GM13976 (cell line): Measurements from ENCODE around the gene CDCA4.

Experiments used
- DNase-seq: peaks from one replicate; pipeline ENCODE4 v3.0.0; 2012; ENCODE audit warnings: low spot score
- in situ Hi-C: fragments of 300-500 bp; cut with MboI; formaldehyde crosslinking; loops from one replicate; pipeline ENCODE4 v1.12.0; 2022; ENCODE audit warnings: low sequenced_read_pairs, mixed read lengths, inconsistent platforms; ENCODE audit not compliant: unreplicated experiment
- TF ChIP-seq, protein P1 (sequence below): IDR thresholded peaks from 2 replicates; pipeline ENCODE4 v1.5.1; 2012; ENCODE audit warnings: borderline replicate concordance, mild to moderate bottlenecking; ENCODE audit not compliant: insufficient read depth; ENCODE audit errors: extremely low read depth, missing control alignments, control extremely low read depth

Gene CDCA4

DNA sequence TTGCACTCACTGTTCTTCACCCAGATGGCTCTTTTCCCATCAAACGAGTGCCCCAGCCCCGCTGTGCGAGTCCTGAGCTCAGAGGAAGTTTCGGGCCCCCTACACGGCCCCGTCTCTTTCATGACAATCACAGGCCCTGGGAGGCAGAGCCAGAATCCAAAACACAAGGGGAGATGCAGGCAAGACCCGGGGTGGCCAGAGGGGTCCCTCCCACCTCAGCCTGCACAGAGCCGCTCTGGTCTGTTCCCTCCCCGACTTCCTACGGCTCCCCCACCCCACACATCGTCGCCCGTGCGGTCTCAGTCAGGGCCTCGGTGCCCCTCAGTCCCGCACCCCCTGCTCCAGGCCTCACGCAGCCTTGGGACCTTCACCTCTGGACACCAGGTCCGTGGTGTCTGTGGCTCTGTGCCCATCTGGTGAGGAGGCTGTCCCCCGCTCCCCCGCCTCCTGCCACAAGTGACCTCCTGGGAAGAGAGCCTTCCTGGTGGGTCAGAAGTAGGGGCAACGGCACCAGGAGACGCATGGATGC lies 35.5 kb upstream of the CDCA4 start:
- in situ Hi-C loops: no loop called here
- no peak for DNase-seq
- TF ChIP-seq, protein P1, sequence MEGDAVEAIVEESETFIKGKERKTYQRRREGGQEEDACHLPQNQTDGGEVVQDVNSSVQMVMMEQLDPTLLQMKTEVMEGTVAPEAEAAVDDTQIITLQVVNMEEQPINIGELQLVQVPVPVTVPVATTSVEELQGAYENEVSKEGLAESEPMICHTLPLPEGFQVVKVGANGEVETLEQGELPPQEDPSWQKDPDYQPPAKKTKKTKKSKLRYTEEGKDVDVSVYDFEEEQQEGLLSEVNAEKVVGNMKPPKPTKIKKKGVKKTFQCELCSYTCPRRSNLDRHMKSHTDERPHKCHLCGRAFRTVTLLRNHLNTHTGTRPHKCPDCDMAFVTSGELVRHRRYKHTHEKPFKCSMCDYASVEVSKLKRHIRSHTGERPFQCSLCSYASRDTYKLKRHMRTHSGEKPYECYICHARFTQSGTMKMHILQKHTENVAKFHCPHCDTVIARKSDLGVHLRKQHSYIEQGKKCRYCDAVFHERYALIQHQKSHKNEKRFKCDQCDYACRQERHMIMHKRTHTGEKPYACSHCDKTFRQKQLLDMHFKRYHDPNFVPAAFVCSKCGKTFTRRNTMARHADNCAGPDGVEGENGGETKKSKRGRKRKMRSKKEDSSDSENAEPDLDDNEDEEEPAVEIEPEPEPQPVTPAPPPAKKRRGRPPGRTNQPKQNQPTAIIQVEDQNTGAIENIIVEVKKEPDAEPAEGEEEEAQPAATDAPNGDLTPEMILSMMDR: no peak

DNA sequence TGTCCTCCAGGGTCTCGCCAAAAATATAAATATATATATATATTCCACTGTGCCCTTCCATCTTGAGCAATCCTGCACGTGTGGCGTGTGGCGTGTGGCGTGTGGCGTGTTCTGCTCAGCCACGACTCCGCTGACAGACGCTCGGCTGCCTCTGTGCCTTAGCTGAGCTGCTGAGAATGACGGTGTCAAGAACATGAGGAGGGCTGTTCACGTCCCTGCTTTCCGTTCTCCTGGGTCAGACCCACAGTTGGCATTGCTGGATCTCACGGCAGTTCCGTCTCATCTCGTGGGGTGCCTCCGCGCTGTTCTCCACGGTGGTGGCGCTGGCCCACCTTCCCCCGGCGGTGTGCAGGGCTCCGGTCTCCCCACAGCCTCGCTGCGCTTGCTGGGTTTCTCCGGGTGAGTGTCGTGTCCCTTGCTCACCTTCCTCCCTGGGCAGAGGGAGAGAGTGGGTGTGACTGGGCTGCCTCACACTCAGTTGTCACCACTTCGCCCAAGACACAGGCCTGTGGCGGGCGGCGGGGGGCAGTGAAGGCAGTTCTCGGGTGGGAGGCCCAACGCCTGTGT lies 34.9 kb upstream of the CDCA4 start:
- no peak for DNase-seq
- in situ Hi-C loops: no loop called here
- TF ChIP-seq, protein P1: no peak

DNA sequence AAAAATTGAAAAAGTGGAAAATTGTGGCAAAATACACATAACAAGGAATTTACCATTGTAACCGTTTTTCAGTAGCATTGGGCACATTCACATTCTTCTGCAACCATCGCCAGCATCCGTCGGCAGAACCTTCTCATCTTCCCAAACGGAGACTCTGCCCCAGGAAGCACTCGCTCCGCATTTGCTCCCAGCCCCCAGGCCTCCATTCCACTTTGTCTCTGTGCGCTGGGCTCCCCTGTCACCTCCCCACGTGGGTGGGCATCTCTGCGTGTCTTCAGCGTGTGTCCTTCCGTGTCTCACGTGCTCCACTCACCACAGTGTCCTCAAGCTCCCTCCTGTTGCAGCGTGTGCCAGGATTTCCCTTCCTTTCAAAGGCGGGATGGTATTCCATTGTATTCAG lies 34.5 kb upstream of the CDCA4 start:
- in situ Hi-C loops: no loop called here
- no peak for DNase-seq
- TF ChIP-seq, protein P1: no peak

DNA sequence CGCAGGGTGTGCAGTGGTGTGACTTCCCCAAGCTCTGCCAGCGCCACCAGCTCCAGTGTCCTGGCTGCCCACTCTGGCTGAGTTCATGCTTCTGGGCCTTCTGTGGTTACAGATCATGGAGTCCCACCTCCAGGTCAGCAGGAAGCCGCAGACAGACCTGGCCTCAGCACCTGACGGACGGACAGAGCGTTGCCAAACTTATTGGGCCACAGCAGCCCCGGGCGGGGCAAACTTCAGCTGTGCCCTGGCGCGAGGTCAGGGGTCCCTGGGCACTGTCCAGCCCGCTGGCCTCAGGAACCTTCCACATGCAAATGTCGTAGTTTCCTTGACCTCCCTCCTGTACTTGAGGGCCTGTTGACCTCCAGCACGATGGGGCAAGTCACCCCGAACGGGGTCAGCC lies 33.1 kb upstream of the CDCA4 start:
- no peak for DNase-seq
- TF ChIP-seq, protein P1: no peak
- in situ Hi-C loops: no loop called here

DNA sequence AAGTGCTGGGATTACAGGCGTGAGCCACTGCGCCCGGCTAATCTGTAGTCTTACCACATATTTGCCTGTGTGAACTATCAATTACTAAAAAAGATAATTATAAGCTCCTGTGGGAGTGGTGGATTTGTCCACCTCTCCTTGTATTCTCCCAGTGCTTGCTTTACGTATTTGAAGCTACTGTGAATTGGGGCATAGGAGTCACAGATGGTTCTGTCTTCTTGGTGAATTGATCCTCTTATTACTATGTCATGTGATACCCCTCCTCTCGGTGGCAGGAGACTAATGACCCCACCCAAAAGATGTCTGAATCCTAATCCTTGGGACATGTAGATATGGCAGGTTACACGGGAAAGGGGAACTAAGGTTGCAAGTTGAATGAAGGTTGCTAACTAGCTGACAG lies 32.5 kb upstream of the CDCA4 start:
- in situ Hi-C loops: no loop called here
- DNase-seq: no peak
- TF ChIP-seq, protein P1: no peak

DNA sequence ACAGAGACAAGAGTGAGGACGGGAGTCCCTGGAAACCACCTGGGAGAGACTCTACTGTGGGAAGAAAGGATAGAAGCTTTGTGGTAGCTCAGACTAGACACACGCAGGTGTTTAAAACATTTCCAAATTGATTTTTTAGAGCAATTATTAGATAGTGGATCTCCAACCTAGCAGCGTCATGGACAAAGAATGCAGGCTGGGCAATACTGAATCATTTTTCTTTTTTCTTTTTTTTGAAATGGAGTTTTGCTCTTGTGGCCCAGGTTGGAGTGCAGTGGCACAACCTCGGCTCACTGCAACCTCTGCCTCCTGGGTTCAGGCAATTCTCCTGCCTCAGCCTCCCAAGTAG lies 31.2 kb upstream of the CDCA4 start:
- in situ Hi-C loops: no loop called here
- TF ChIP-seq, protein P1: no peak
- no peak for DNase-seq
